Measurements from ENCODE around the gene TIFAB.

Gene TIFAB

GRCh38 chr5:135465391-135466122 lies 13.4 kb upstream of the TIFAB start:
- DNase-seq: no peak
- in situ Hi-C loops (cut with HindIII; ENCODE audit: low pct_ligation_motif_present, low pct_unique_long_range_greater_than_20kb, low sequenced_read_pairs): loop anchor here (10.0 to 25.0 kb wide), 2 partner anchors 89 to 272 kb away; no protein-coding TSS in a partner anchor

GRCh38 chr5:135462304-135462703 lies 10.2 kb upstream of the TIFAB start:
- in situ Hi-C loops (cut with HindIII; ENCODE audit: low pct_ligation_motif_present, low pct_unique_long_range_greater_than_20kb, low sequenced_read_pairs): loop anchor here (10.0 to 25.0 kb wide), 2 partner anchors 92 to 275 kb away; no protein-coding TSS in a partner anchor
- DNase-seq: peak; percentile 59

GRCh38 chr5:135461481-135462151 lies 9.5 kb upstream of the TIFAB start:
- no peak for DNase-seq
- in situ Hi-C loops (cut with HindIII; ENCODE audit: low pct_ligation_motif_present, low pct_unique_long_range_greater_than_20kb, low sequenced_read_pairs): loop anchor here (10.0 to 25.0 kb wide), 2 partner anchors 93 to 276 kb away; no protein-coding TSS in a partner anchor

- in situ Hi-C loops (cut with HindIII; ENCODE audit: low pct_ligation_motif_present, low pct_unique_long_range_greater_than_20kb, low sequenced_read_pairs): loop anchor here (10.0 to 25.0 kb wide), 2 partner anchors 94 to 277 kb away; no protein-coding TSS in a partner anchor
Measured at GRCh38 chr5:135460246-135461033, 8.3 kb upstream of the TIFAB start.

GRCh38 chr5:135458921-135459331 lies 6.8 kb upstream of the TIFAB start:
- in situ Hi-C loops (cut with HindIII; ENCODE audit: low pct_ligation_motif_present, low pct_unique_long_range_greater_than_20kb, low sequenced_read_pairs): loop anchor here (25.0 kb wide), 1 partner anchor 278 kb away; no protein-coding TSS in a partner anchor
- no peak for DNase-seq

More at GRCh38 chr5:135460246-135461033, 8.3 kb upstream of the TIFAB start:
- DNase-seq: no peak

- DNase-seq: no peak
- in situ Hi-C loops (cut with HindIII; ENCODE audit: low pct_ligation_motif_present, low pct_unique_long_range_greater_than_20kb, low sequenced_read_pairs): loop anchor here (25.0 kb wide), 1 partner anchor 279 kb away; no protein-coding TSS in a partner anchor
Measured at GRCh38 chr5:135458356-135458755, 6.2 kb upstream of the TIFAB start.

- DNase-seq: peak; percentile 50
- in situ Hi-C loops (cut with HindIII; ENCODE audit: low pct_ligation_motif_present, low pct_unique_long_range_greater_than_20kb, low sequenced_read_pairs): loop anchor here (25.0 kb wide), 1 partner anchor 280 kb away; no protein-coding TSS in a partner anchor
Measured at GRCh38 chr5:135457424-135458071, 5.4 kb upstream of the TIFAB start.

GRCh38 chr5:135456238-135457099 lies 4.3 kb upstream of the TIFAB start:
- in situ Hi-C loops (cut with HindIII; ENCODE audit: low pct_ligation_motif_present, low pct_unique_long_range_greater_than_20kb, low sequenced_read_pairs): loop anchor here (25.0 kb wide), 1 partner anchor 281 kb away; no protein-coding TSS in a partner anchor
- DNase-seq: no peak

GRCh38 chr5:135455876-135456237 lies 3.7 kb upstream of the TIFAB start:
- DNase-seq: no peak
- in situ Hi-C loops (cut with HindIII; ENCODE audit: low pct_ligation_motif_present, low pct_unique_long_range_greater_than_20kb, low sequenced_read_pairs): loop anchor here (25.0 kb wide), 1 partner anchor 281 kb away; no protein-coding TSS in a partner anchor

GRCh38 chr5:135454946-135455345 lies 2.8 kb upstream of the TIFAB start:
- in situ Hi-C loops (cut with HindIII; ENCODE audit: low pct_ligation_motif_present, low pct_unique_long_range_greater_than_20kb, low sequenced_read_pairs): loop anchor here (25.0 kb wide), 1 partner anchor 282 kb away; no protein-coding TSS in a partner anchor
- DNase-seq: no peak

GRCh38 chr5:135453613-135454012 lies 1.5 kb upstream of the TIFAB start:
- in situ Hi-C loops (cut with HindIII; ENCODE audit: low pct_ligation_motif_present, low pct_unique_long_range_greater_than_20kb, low sequenced_read_pairs): loop anchor here (25.0 kb wide), 1 partner anchor 284 kb away; no protein-coding TSS in a partner anchor

GRCh38 chr5:135451581-135452320 lies 400 bp downstream of the TIFAB start:
- in situ Hi-C loops (cut with HindIII; ENCODE audit: low pct_ligation_motif_present, low pct_unique_long_range_greater_than_20kb, low sequenced_read_pairs): loop anchor here (25.0 kb wide), 1 partner anchor 286 kb away; no protein-coding TSS in a partner anchor
- no peak for DNase-seq

More at GRCh38 chr5:135453613-135454012, 1.5 kb upstream of the TIFAB start:
- no peak for DNase-seq

- in situ Hi-C loops (cut with HindIII; ENCODE audit: low pct_ligation_motif_present, low pct_unique_long_range_greater_than_20kb, low sequenced_read_pairs): loop anchor here (25.0 kb wide), 1 partner anchor 286 kb away; no protein-coding TSS in a partner anchor
- no peak for DNase-seq
Measured at GRCh38 chr5:135450952-135451351, 1.2 kb downstream of the TIFAB start.

GRCh38 chr5:135450336-135450735 lies 1.8 kb downstream of the TIFAB start:
- in situ Hi-C loops (cut with HindIII; ENCODE audit: low pct_ligation_motif_present, low pct_unique_long_range_greater_than_20kb, low sequenced_read_pairs): loop anchor here (25.0 kb wide), 1 partner anchor 287 kb away; no protein-coding TSS in a partner anchor
- no peak for DNase-seq

- in situ Hi-C loops (cut with HindIII; ENCODE audit: low pct_ligation_motif_present, low pct_unique_long_range_greater_than_20kb, low sequenced_read_pairs): loop anchor here (25.0 kb wide), 1 partner anchor 288 kb away; no protein-coding TSS in a partner anchor
- no peak for DNase-seq
Measured at GRCh38 chr5:135449644-135450043, 2.5 kb downstream of the TIFAB start.

- in situ Hi-C loops (cut with HindIII; ENCODE audit: low pct_ligation_motif_present, low pct_unique_long_range_greater_than_20kb, low sequenced_read_pairs): no loop called here
- no peak for DNase-seq
Measured at GRCh38 chr5:135448791-135449507, 3.2 kb downstream of the TIFAB start.
